ENCODE measurements around the gene FOXD1.

DNA sequence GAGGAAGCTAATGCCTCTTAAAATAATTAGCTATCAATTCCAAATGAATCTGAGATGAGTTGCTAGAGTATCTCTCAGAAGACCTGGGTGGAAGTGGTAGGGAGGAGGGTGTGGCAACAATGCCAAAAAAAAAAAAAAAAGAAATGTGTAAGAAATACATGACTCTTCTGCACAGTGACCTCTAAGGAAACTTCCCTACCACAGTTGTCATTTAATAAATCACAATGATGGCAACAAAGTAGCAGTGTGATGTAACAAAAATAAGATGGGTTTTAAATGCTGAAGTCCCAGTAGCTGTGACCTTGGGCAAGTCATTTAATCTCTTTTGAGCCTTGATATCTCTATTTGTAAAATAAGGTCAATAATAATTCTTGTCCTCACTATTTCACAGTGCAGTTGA is 7.2 kb downstream of the FOXD1 start:
- TF ChIP-seq POLR2A (IDR thresholded peaks at IDR 0.05): no peak
- no peak for TF ChIP-seq CTCF (IDR thresholded peaks at IDR 0.05)

Measured in testis (tissue), 2 donors.